HEK293T (cell line): Measurements from ENCODE around the gene NOL4L.

Source experiments
- CTCF ChIA-PET: fragments of 350-600 bp; formaldehyde crosslinking; extraction: SDS; loops from one replicate; lab custom pipeline; 2021; ENCODE audit warnings: antibody characterized with exemption, inconsistent platforms; lab: Yijun Ruan, JAX
- POLR2A ChIA-PET: fragments of 350-600 bp; formaldehyde crosslinking; extraction: SDS; loops from one replicate; lab custom pipeline; 2020; ENCODE audit warnings: antibody characterized with exemption, inconsistent platforms; lab: Yijun Ruan, JAX
- DNase-seq: peaks from one replicate; pipeline ENCODE4 v3.0.0; 2012; ENCODE audit warnings: mixed read lengths; ENCODE audit errors: extremely low spot score
- ARNT ChIP-seq: fragments of 450-650 bp; IDR thresholded peaks from 2 replicates; pipeline ENCODE4 v1.6.1; 2017; ENCODE audit warnings: mild to moderate bottlenecking
- BHLHE40 ChIP-seq: fragments of 450-650 bp; IDR thresholded peaks from 2 replicates; pipeline ENCODE4 v1.6.1; 2016; ENCODE audit warnings: mild to moderate bottlenecking, moderate library complexity, borderline replicate concordance
- CTBP1 ChIP-seq: fragments of 450-650 bp; IDR thresholded peaks from 2 replicates; pipeline ENCODE4 v1.6.1; 2016; ENCODE audit warnings: borderline replicate concordance
- ELF4 ChIP-seq: fragments of 450-650 bp; IDR thresholded peaks from 2 replicates; pipeline ENCODE4 v1.6.1; 2017; ENCODE audit warnings: antibody characterized with exemption
- FOXA1 ChIP-seq: fragments of 450-650 bp; IDR thresholded peaks from 2 replicates; pipeline ENCODE4 v1.6.1; 2016; ENCODE audit warnings: mild to moderate bottlenecking
- FOXK2 ChIP-seq: fragments of 450-650 bp; IDR thresholded peaks from 2 replicates; pipeline ENCODE4 v1.6.1; 2016; ENCODE audit warnings: mild to moderate bottlenecking
- FOXM1 ChIP-seq: fragments of 450-650 bp; IDR thresholded peaks from 2 replicates; pipeline ENCODE4 v1.6.1; 2017; ENCODE audit warnings: mild to moderate bottlenecking, borderline replicate concordance
- HDGF ChIP-seq: fragments of 450-650 bp; IDR thresholded peaks from 2 replicates; pipeline ENCODE4 v1.6.1; 2017; ENCODE audit warnings: antibody characterized with exemption, borderline replicate concordance
- L3MBTL2 ChIP-seq: fragments of 450-650 bp; conservative IDR thresholded peaks from 2 replicates; pipeline ENCODE4 v1.6.1; 2016; ENCODE audit warnings: mild to moderate bottlenecking
- LEF1 ChIP-seq: fragments of 450-650 bp; IDR thresholded peaks from 2 replicates; pipeline ENCODE4 v1.6.1; 2017; ENCODE audit warnings: mild to moderate bottlenecking, borderline replicate concordance
- NFRKB ChIP-seq: fragments of 450-650 bp; IDR thresholded peaks from 2 replicates; pipeline ENCODE4 v1.6.1; 2016; ENCODE audit warnings: mild to moderate bottlenecking, moderate library complexity
- SP1 ChIP-seq: fragments of 450-650 bp; IDR thresholded peaks from 2 replicates; pipeline ENCODE4 v1.6.1; 2017
- SUZ12 ChIP-seq: fragments of 450-650 bp; IDR thresholded peaks from 2 replicates; pipeline ENCODE4 v1.6.1; 2016; ENCODE audit warnings: mild to moderate bottlenecking
- TARDBP ChIP-seq: fragments of 450-650 bp; IDR thresholded peaks from 2 replicates; pipeline ENCODE4 v1.6.1; 2016
- ZNF384 ChIP-seq: fragments of 450-650 bp; IDR thresholded peaks from 2 replicates; pipeline ENCODE4 v1.6.1; 2016
- TF ChIP-seq, protein P1 (sequence below): fragments of 450-650 bp; IDR thresholded peaks from 2 replicates; pipeline ENCODE4 v1.6.1; 2016

The NOL4L gene

DNA sequence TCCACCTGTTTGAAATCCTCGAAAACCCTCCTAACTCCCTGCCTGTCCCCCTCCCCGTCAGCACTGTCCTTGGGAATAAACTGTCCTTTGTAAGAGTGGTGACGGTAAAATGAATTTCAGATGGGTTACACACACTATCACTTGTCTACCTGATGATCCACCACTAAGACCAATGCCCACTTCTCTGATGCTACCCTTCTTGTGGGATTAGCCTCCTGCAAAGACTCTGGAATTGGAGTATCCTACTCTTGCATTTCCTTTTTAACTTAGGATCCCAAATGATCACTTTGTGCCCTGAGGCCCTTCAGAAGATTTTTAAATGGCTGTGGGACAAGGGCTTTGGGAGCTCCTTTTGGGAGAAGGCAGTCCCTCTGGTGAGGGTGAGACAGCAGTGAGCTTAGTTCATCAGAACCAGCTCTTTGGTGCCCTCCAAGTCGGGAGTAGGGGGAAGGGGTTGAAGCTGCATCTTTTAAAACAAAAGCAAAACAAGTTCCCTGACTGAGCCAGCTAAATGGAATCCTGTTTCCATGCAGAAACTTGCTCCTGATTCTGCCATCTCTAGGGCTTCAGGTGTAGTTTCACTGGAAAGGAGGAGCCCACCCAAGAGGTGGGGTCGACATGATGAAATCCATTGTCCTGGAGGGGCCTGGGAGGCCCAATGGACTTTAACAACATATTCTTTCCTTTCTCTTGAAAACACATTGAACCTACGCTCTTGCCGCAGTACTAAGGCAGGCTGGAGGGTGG is 140.5 kb downstream of the NOL4L start:
- ChIA-PET POLR2A (no interaction called here), CTCF (interaction anchor here (0.6 kb wide), 1 partner anchor 212 kb away, joined by 5 read pairs; no protein-coding TSS in a partner anchor)
- DNase-seq: no peak
- TF ChIP-seq CTBP1: no peak
- TF ChIP-seq, protein P1, sequence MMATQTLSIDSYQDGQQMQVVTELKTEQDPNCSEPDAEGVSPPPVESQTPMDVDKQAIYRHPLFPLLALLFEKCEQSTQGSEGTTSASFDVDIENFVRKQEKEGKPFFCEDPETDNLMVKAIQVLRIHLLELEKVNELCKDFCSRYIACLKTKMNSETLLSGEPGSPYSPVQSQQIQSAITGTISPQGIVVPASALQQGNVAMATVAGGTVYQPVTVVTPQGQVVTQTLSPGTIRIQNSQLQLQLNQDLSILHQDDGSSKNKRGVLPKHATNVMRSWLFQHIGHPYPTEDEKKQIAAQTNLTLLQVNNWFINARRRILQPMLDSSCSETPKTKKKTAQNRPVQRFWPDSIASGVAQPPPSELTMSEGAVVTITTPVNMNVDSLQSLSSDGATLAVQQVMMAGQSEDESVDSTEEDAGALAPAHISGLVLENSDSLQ: no peak
- TF ChIP-seq FOXM1: no peak

DNA sequence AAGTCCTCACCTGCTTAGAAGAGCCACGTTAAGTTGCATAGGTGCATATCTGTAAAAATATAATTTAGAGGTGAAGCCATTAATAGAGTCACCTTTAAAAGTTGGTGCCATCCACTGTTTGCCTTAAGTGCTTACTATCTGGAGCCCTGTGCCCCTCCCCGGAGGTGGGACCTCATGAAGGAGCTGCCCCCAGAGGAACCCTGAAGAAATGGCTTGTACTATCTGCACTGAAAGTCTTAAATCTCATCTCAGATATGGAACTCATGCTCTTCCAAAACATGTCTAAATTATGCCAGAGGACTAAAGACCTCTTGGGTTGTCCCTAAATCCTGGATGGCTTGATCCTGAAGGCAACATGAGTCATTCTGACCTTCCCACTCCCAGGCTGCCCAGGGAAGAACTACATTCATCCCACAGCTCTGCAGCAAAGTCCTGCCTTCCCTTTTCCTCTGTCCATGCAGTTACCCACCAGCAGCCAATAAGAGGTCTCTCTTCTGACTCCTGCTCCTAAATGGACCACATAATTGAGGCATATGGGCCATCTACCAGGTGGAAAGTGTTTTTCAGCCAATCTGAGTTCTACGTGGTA is 141.7 kb downstream of the NOL4L start:
- no peak for DNase-seq
- no peak for TF ChIP-seq TARDBP
- no peak for TF ChIP-seq HDGF
- no peak for TF ChIP-seq SUZ12
- TF ChIP-seq L3MBTL2: no peak
- TF ChIP-seq NFRKB: no peak
- no peak for TF ChIP-seq ELF4
- TF ChIP-seq BHLHE40: no peak
- no peak for TF ChIP-seq ZNF384
- no peak for TF ChIP-seq CTBP1
- TF ChIP-seq, protein P1: no peak
- no peak for TF ChIP-seq FOXM1
- TF ChIP-seq FOXA1: no peak
- no peak for TF ChIP-seq FOXK2
- ChIA-PET CTCF (interaction anchor here (0.6 kb wide), 1 partner anchor 213 kb away, joined by 5 read pairs; no protein-coding TSS in a partner anchor), POLR2A (interaction anchor here (0.7 kb wide), 1 partner anchor 24 kb away, joined by 3 read pairs; no protein-coding TSS in a partner anchor)

DNA sequence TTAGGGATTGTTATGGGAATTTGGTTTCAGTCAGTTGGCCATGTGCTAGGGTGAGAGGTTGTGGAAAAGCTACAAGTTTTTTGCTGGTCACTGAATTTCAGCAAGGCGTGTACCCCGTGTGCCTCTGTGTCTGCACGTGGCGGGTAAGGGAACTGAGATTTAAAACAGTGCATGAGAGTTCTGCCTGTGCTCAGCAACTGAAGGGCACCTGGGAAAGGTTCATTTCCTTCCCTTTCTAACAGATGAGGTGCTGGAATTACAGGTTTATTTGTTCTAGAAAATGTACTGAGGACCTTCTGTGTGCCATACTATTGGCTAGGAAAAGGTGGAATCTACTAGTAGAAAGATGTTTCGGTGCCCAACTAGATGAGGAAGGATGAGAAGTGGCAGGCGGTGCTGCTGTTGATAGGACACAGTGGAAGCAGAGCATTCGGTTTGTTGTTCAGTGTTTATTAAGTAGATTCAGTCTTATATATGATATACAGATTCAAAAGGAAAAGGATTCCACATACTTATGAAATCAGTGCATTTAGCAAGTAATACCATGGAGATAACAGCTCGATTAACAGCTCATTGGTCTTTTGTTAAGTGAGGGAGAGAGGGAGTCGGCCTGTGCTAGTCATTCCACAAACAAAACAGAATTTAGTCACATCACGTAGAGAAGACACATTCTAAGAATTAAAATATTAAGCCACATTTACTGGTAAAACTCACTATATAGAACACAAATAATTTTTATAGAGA is 142.3 kb downstream of the NOL4L start:
- no peak for DNase-seq
- ChIA-PET POLR2A (interaction anchor here (0.7 kb wide), 1 partner anchor 23 kb away, joined by 3 read pairs; no protein-coding TSS in a partner anchor), CTCF (no interaction called here)
- TF ChIP-seq FOXA1 (no peak), ZNF384 (no peak), L3MBTL2 (no peak), ELF4 (no peak), SUZ12 (no peak), NFRKB (no peak), BHLHE40 (no peak), TARDBP (no peak), LEF1 (no peak), CTBP1 (no peak), SP1 (no peak), HDGF (no peak)
- TF ChIP-seq, protein P1: no peak

DNA sequence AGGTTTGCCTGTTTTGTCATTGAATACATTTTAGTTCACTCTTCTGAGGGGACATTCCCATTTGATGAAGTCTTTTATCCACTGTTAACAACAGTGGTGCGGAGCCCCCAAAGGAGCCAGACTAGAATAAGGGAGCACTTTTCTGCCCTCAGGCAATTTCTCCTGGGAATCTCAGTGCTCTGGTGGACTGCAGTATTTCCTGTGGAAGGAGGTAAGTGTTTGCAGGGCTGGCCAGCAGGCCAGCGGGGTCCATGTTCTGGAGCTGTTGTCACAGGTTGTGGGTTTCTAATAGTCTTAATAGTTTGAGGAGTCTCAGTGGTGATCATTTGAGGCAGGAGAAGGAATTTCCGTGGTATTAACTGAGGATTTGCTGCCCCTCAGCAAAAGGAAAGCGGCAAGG is 143.5 kb downstream of the NOL4L start:
- ChIA-PET POLR2A (no interaction called here), CTCF (no interaction called here)
- TF ChIP-seq ELF4 (no peak), NFRKB (no peak), ZNF384 (no peak)
- no peak for DNase-seq

DNA sequence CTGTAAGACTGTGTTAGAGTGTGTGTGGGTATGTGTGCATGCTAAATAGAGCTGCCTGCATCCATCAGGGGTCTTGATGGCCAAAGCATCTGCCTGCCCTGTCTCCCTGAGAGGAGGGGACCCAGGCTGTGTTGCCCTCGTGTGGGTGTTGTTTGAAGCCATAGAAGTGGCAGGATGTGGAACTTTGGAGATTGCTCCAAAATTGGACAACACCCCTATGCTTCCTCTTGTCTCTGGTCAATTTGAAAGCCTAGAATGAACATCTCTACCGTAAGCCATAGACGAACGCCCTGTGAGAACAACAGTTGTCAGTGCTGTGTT is 144.4 kb downstream of the NOL4L start:
- no peak for DNase-seq
- no peak for TF ChIP-seq TARDBP
- TF ChIP-seq ELF4: no peak
- TF ChIP-seq CTBP1: no peak
- no peak for TF ChIP-seq FOXM1
- no peak for TF ChIP-seq SUZ12
- TF ChIP-seq HDGF: no peak
- no peak for TF ChIP-seq LEF1
- no peak for TF ChIP-seq BHLHE40
- TF ChIP-seq NFRKB: no peak
- no peak for TF ChIP-seq FOXK2
- ChIA-PET POLR2A (no interaction called here), CTCF (no interaction called here)

DNA sequence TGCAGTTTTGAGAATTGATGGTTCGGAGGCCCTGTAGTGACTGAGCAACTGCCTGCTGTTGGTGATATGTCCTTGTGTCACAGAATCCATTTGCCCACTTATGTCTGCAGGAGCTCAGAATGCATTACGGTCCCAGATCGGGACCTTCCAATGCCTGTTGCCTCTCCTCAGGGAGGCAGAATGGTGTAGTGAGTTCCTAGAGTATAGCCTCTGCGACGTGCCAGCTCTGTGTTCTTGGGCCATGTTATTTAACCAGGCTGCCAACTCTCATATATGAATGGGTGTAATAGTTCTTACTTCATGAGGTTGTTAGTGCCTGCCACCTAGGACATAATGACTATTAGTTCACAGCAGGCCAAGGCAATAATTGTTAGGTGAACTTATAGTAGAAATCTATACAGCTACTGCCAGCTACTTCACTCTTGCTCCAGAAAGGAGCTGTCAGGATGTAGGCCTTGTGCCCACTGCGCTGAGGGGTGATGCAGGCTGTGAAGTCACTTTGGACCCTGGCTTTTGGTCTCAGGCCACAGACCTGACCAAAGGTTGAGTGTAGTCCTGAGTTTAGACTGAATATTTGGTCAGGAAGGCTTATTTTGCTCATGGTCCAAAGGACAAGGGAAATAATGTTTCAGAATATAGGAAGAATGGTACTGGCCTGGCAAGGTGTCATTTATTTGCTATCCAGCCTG is 144.9 kb downstream of the NOL4L start:
- ChIA-PET CTCF (no interaction called here), POLR2A (no interaction called here)
- no peak for TF ChIP-seq ARNT
- no peak for TF ChIP-seq ZNF384
- no peak for TF ChIP-seq SUZ12
- no peak for TF ChIP-seq NFRKB
- no peak for TF ChIP-seq FOXA1
- TF ChIP-seq LEF1: no peak
- no peak for TF ChIP-seq BHLHE40
- no peak for TF ChIP-seq TARDBP
- TF ChIP-seq, protein P1: no peak
- TF ChIP-seq SP1: no peak
- TF ChIP-seq FOXM1: no peak
- no peak for TF ChIP-seq FOXK2
- TF ChIP-seq HDGF: no peak
- TF ChIP-seq L3MBTL2: no peak
- TF ChIP-seq CTBP1: no peak
- no peak for TF ChIP-seq ELF4
- DNase-seq: no peak
